Measurements from ENCODE around the gene EEFSEC.

- TF ChIP-seq CTCF (IDR thresholded peaks at IDR 0.05) (no peak), EP300 (IDR thresholded peaks at IDR 0.05) (no peak)
Measured at GRCh38 chr3:128253150-128253549, 99.9 kb downstream of the EEFSEC start.
